Measurements from ENCODE around the gene HBA1. TPM values are rescaled to one million over a fixed set of nuclear protein-coding genes. Genes with fewer than 3 reads are reported as not detected.

Gene HBA1
- total RNA-seq, 2 donors from 2014 or later = 7.4 to 50.3 TPM

DNA sequence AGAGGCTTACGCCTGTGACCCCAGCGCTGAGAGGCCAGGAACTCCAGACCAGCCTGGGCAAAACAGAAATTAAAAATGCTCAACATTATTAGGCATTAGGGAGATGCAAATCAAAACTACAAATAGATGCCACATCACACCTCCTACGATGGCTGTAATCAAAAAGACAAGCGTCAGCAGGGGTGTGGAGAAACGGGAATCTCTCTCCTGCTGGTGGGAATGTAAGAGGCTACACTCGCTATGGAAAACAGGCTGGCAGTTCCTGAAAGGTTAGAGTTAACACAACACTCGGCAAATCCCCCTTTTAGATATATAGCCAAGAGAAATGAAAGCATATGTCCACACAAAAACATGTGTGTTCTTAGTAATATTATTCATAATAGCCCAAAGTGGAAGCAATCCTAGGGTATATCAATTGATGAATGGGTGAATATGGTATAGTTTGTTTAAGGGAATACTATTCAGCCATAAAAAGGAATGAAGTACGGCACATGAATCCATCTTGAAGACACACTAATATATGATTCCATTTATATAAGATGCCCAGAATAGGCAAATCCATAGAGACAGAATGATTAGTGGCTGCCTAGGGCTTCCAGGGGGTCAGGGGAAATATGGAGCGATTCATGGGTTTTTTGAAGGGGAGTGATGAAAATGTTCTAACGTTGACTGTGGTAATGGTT, 36.2 kb upstream of the HBA1 start:
- Histone ChIP-seq H3K4me1 (no peaks in the 10 kb centered on the region), H3K27me3 (no peaks in the 10 kb centered on the region), H3K4me3 (no peak overlapping the region), H3K36me3 (no peaks in the 10 kb centered on the region), H3K27ac (no peak overlapping the region), H3K9me3 (no peaks in the 10 kb centered on the region), H3K9ac (ENCODE audit: low read depth in 2 of 2, low read length in 2 of 2) (no peak overlapping the region)
- TF ChIP-seq, protein P1, sequence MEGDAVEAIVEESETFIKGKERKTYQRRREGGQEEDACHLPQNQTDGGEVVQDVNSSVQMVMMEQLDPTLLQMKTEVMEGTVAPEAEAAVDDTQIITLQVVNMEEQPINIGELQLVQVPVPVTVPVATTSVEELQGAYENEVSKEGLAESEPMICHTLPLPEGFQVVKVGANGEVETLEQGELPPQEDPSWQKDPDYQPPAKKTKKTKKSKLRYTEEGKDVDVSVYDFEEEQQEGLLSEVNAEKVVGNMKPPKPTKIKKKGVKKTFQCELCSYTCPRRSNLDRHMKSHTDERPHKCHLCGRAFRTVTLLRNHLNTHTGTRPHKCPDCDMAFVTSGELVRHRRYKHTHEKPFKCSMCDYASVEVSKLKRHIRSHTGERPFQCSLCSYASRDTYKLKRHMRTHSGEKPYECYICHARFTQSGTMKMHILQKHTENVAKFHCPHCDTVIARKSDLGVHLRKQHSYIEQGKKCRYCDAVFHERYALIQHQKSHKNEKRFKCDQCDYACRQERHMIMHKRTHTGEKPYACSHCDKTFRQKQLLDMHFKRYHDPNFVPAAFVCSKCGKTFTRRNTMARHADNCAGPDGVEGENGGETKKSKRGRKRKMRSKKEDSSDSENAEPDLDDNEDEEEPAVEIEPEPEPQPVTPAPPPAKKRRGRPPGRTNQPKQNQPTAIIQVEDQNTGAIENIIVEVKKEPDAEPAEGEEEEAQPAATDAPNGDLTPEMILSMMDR (IDR thresholded peaks at IDR 0.05) = no peak
- no peak for DNase-seq
- intact Hi-C loops (cut with DNase I) = no loop called here

DNA sequence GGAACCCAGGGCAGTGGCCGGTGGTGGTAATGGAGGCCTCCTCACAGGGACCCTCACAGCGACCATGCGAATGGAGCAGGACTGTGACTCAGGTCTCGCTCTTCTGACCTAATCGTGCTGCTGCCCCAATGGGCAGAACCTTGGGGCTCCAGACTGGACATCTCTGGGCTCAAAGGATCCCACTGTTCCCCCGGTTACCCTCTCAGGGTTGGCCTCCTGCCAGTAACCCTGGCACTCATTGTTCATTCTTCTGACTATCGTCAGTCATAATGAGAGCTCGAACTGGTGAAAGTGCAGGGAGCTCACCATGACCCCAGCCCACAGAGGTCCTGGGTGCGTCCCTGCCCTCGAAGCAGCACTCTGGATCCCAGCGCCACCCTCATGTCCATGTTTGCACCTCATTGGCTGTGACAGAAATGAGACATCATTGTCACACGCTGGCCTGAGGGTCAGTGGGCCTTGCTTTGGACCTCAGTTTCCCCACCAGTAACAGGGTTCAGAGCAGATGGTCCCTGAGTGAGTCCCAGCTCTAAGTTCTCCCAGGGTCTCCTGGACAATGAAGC, 34.0 kb upstream of the HBA1 start:
- H3K9ac ChIP-seq (ENCODE audit: low read depth in 2 of 2, low read length in 2 of 2) = no peak overlapping the region
- no peaks in the 10 kb centered on the region for H3K27me3 ChIP-seq
- TF ChIP-seq, protein P1 (IDR thresholded peaks at IDR 0.05) = no peak
- H3K4me3 ChIP-seq = no peak overlapping the region
- H3K27ac ChIP-seq = no peak overlapping the region
- intact Hi-C loops (cut with DNase I) = no loop called here
- no peaks in the 10 kb centered on the region for H3K36me3 ChIP-seq
- DNase-seq = no peak
- H3K9me3 ChIP-seq = no peaks in the 10 kb centered on the region
- H3K4me1 ChIP-seq = no peaks in the 10 kb centered on the region

DNA sequence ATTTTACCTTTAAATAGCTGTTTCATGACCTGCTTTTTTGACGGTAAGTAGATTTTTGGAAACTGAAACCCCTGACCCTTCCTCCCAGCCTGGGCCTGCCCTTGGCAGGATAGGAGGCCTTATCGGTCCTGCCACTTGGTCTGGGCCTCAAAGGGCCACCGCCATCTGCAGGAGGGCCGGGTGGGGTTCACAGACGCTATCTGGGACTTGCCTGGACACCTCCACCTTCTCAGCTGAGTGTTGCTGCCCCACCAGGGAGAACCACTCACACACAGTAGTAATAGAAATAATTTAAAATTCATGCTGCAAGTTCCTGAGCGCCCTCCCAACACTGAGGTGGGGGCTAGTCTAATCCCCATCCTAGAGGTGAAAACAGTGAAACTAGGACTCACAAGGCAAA, 33.4 kb upstream of the HBA1 start:
- no peak overlapping the region for H3K9ac ChIP-seq (ENCODE audit: low read depth in 2 of 2, low read length in 2 of 2)
- no peaks in the 10 kb centered on the region for H3K9me3 ChIP-seq
- H3K27ac ChIP-seq = no peak overlapping the region
- H3K4me1 ChIP-seq = no peaks in the 10 kb centered on the region
- no peak for DNase-seq
- intact Hi-C loops (cut with DNase I) = no loop called here
- no peak overlapping the region for H3K4me3 ChIP-seq
- TF ChIP-seq, protein P1 (IDR thresholded peaks at IDR 0.05) = no peak
- H3K36me3 ChIP-seq = no peaks in the 10 kb centered on the region
- H3K27me3 ChIP-seq = no peaks in the 10 kb centered on the region

DNA sequence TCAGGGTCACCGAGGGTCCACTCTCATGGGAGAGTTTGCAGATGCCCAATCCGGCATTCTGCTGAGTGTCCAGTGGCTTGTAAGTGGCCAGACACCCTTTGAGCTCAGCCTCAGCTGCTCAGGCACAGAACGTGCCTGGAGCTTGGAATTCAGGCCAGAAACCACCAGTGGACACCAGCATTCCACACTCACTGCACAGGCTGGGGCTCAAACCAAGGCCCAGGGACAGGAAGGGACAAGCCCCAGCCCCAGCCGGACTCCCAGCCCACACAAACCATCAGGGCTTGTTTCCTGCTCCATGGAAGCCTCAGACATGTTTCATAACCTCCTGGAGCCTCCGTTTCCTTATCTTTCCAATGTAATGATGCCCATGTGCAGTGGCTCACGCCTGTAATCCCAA, 33.0 kb upstream of the HBA1 start:
- Histone ChIP-seq H3K4me3 (no peak overlapping the region), H3K36me3 (no peaks in the 10 kb centered on the region), H3K27ac (no peak overlapping the region), H3K9me3 (no peaks in the 10 kb centered on the region), H3K27me3 (no peaks in the 10 kb centered on the region), H3K4me1 (no peaks in the 10 kb centered on the region), H3K9ac (ENCODE audit: low read depth in 2 of 2, low read length in 2 of 2) (no peak overlapping the region)
- TF ChIP-seq, protein P1 (IDR thresholded peaks at IDR 0.05) = no peak
- no peak for DNase-seq
- intact Hi-C loops (cut with DNase I) = no loop called here

DNA sequence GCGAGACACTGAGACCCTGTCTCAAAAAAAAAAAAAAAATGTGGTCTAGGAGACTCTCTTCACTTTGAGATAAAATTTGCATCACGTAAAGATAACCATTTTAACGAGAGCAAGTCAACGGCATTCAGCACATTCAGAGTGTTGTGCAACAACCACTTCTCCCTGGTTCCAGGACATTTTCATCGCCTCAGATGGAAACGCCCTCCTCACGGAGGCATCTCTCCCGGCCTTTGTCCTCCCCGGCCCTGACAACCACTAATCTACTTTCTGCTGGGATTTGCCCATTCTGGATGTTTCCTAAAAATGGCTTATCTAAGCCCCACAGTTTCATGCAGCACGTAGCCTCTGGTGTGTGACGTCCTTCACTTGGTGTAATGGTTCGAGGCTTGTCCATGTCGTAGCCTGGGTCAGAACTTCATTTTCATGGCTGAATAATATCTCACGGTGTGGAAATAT, 31.7 kb upstream of the HBA1 start:
- H3K27me3 ChIP-seq = no peaks in the 10 kb centered on the region
- no peak overlapping the region for H3K9ac ChIP-seq (ENCODE audit: low read depth in 2 of 2, low read length in 2 of 2)
- H3K27ac ChIP-seq = no peak overlapping the region
- no peak overlapping the region for H3K4me3 ChIP-seq
- H3K4me1 ChIP-seq = no peaks in the 10 kb centered on the region
- intact Hi-C loops (cut with DNase I) = no loop called here
- no peaks in the 10 kb centered on the region for H3K36me3 ChIP-seq
- H3K9me3 ChIP-seq = no peaks in the 10 kb centered on the region
- TF ChIP-seq, protein P1 (IDR thresholded peaks at IDR 0.05) = no peak
- DNase-seq = no peak

Data from colonic mucosa (tissue), 4 donors.